ENCODE measurements around the gene LDLRAD4.

Gene LDLRAD4

DNA sequence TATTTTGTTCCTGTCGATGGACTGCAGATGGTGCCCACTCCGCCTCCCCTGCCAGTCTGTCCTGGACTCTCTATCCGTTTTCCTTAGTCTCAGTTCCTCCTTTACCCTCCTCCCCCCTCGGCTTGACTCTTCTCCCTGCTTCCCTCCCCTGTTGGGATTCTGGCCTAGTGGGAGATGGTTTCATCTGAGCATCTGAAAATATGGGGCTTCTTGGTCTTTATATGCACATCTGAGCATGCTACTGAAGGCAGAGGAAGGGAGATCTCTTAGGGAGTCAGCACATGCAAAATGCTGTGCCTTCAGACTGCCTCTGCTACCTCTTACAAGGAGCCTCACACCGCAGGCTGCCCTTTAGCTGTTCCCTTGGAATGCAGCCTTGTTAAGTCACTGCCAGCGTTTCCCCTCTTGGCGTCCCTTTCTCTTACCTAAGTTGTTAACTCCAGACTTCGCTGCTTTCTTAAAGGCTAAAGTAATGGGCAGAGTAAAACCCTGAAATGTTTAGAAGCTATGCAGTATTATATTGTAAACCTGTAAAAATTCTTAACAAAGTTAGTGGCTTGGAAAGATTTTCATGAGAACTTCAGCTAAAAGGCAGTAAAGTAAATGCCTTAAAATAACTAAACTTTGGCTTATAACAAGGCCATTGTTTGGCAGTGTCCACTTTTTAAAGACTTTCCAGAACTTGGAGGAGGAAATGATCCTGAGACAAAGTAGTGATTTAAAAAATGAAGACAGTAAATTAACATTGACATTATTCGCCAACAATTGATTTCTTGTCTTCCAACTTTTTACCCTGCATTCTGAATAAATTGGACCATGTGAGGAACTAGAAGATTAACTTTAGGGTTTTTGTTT, 49.8 kb downstream of the LDLRAD4 start:
- DNase-seq: no peak

GRCh38 chr18:13269013-13269280, 50.4 kb downstream of the LDLRAD4 start:
- DNase-seq: no peak

GRCh38 chr18:13269521-13270011, 51.0 kb downstream of the LDLRAD4 start:
- DNase-seq: no peak

GRCh38 chr18:13270279-13270855, 51.8 kb downstream of the LDLRAD4 start:
- no peak for DNase-seq

- no peak for DNase-seq
Observed at GRCh38 chr18:13271302-13271911, 52.8 kb downstream of the LDLRAD4 start.

GRCh38 chr18:13272416-13272815, 53.9 kb downstream of the LDLRAD4 start:
- no peak for DNase-seq

DNA sequence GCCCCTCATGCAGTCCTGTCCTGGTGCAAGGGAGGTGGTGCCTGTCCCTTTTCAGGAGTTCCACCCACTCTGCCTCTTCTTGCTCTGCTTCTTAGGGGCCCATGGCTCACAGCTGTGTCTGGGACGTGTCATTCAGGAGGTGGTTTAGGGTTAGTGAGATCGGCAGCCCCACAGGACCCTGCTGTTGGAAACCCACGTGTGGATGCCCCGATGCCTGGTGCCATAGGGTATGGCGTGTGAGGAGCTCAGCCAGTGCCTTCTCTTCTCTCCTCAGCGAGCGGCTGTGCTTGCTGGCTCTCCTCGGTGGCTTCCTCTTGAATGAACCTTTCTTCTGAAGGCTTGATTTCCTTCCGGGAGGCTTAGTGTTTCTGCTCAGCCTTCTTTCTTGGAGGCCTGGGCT, 55.2 kb downstream of the LDLRAD4 start:
- no peak for DNase-seq

GRCh38 chr18:13275075-13275474, 56.5 kb downstream of the LDLRAD4 start:
- DNase-seq: no peak

- no peak for DNase-seq
Observed at GRCh38 chr18:13276530-13277520, 58.3 kb downstream of the LDLRAD4 start.

- DNase-seq: no peak
Observed at GRCh38 chr18:13278062-13278630, 59.6 kb downstream of the LDLRAD4 start.

DNA sequence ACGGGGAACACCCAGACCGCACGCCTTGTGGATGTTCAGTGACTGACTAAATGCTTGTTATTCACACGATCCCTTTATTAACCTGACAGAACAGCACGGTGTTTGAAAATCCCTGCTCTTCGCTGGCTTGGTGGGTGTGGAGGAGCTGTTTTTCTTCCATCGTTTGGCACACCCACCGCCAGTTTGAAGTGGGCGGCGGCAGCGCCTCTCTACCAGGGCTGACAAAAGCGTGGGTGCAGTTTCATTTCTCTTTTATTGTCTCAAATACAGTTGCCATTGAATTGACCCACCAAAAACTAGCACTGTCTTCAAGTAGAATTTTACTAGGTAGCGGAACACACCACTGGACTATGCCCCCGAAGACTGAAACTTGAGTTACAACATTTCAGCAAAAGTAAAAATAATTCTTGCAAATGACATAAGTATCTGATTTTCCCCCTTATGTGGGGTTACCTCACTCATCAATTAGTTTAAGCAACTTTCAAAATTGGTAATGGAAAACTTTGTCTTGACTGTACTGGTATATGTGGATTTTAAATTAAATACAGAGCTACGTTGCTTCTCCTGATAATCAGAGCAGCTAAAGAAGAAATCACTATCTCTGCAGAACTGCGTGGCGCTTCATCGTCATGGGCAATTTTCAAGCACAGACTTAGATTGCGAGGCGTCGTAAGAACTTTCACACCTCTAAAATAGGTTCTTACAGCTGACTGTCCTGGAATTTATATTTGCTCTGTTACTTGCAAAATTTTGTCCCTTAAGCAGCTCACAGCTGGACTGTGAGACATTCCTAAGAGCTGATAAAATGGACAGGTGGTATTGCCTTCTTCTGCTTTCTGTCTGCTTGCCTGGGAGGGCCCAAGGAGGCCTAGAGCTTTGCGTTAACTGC, 60.9 kb downstream of the LDLRAD4 start:
- no peak for DNase-seq

GRCh38 chr18:13280070-13280795, 61.7 kb downstream of the LDLRAD4 start:
- DNase-seq: no peak

DNA sequence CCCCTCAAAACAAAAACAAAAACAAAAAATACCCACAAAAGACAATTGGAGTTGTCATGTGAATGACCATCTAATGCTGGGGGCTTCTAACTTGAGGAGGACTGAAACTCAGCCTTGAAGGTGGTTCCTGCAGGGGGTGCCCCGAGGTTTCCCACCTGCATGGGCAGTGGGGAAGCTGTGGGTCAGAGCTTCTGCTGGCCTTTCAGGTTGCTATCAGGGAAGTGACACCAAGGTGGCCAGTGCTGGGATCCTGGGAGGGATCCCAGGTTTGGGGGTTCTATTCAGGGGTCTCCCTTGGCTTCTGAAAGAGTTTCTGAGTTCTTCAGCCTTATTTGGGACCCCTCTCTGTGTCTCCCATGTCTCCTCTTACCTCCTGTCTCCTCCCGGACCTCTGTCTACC, 62.8 kb downstream of the LDLRAD4 start:
- no peak for DNase-seq

- DNase-seq: no peak
Observed at GRCh38 chr18:13283746-13284145, 65.2 kb downstream of the LDLRAD4 start.

DNA sequence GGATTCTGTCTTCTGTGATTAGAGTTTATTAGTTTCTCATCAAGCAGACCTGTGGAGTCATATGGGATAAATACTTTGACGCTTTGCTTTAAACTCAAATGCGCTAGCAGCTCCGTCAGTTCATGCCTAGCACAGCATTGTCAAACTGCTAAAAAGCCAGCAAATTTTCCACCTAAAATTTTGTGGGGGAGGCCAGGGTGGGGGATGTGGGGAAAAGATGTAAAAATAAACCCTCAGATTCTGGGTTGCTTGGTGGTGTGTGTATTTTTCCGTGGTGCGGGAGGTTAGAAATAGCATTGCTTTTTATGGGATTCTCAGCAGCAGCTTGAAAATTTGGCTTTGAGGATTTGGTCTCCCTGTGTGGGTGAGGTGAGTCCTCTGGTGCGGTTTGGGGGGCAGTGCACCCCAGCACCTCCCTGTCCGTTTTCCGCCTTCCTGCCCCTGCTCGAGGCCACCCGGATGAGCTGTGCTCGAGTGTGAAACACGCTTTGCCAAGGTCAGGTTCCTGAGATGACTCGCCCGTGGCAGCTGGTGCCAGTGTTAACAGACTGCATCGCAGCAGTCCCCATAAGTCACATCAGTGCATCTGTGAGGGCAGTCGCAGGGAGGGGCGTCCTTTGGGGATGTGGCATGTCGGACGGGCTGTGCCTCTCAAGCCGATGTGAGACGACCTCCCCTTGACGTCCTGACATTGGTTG, 65.9 kb downstream of the LDLRAD4 start:
- no peak for DNase-seq

GRCh38 chr18:13285874-13286273, 67.3 kb downstream of the LDLRAD4 start:
- no peak for DNase-seq

DNA sequence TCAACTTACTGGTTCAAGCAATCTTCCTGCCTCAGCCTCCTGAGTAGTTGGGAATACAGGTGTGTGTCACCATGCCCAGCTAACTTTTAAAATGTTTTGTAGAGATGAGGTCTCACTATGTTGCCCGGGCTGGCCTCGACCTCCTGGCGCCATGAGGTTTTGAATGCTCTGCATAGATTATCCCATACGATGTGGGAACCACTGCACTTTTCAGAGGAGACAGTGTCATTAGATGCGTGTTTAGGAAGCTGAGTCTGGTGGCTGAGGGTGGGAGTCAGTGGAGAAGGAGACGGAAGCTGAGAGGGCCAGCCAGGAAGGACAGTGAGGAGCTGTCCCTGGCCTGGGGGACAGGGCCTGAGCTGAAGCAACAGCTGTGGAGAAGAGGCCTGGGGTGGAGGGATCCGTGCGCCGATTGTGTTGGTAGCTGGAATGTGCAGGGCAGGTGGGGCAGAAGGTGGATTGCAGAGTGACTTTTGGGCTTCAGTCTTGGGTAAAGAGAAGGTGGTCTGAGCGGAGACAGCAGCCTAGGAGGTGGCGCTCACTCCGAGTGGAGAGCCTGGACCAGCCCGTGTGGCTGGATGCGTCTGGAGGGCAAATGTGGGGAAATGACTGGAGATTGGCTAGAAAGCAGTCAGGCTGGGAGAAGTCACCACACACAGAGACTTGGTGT, 68.0 kb downstream of the LDLRAD4 start:
- no peak for DNase-seq

DNA sequence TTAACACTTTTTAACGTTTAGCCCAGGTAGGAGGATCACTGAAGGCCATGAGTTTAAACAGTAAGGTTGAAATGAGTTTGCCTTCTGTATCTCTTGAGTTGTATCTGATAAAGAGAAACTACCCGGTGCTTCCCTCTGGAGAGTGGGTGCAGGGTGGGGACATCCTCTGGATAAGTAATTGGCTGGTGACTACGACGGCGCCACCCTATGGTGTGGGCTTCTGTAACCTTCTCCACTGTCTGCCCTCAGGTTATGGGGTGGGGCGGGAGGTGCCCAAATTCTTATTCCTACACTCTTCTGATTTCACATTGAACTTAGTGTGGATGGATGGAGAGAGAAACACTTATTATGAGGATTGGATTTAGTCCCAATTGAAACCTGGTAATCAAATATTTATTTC, 68.8 kb downstream of the LDLRAD4 start:
- DNase-seq: no peak

DNA sequence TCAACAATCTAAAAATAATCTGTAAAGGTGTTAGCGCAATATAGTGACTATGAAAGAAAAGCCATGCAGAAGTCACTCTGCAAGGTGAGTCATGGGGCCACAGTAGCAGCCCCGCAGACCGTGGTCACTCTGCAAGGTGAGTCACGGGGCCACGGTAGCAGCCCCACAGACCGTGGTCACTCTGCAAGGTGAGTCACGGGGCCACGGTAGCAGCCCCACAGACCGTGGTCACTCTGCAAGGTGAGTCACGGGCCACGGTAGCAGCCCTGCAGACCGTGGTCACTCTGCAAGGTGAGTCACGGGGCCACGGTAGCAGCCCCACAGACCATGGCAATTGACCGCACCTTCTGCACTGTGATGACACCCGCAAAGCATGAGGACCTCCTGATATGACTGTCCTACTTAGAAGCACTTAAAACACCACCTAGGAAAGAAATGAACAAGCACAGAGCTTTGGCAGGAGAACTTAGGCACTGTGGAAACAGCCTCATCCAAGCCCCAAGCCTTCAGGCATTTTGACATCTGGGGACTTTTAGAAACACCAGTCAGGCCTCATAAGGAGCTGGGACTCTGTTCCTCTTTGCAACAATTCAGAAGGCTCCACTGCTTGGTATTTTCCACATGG, 70.1 kb downstream of the LDLRAD4 start:
- DNase-seq: no peak

Measured in NCI-H1105 (cell line).